ENCODE data around the gene PYGO1.

- TF ChIP-seq PATZ1 (CRISPR knock-in tag; IDR thresholded peaks at IDR 0.05; ENCODE audit: borderline replicate concordance) (no peak), ZNF70 (CRISPR knock-in tag; IDR thresholded peaks at IDR 0.05) (no peak), ISL1 (CRISPR knock-in tag; IDR thresholded peaks at IDR 0.05) (no peak)
Measured at GRCh38 chr15:55496716-55497115, 91.4 kb downstream of the PYGO1 start.
